ENCODE results near the gene UST. TPM values are rescaled to one million over a fixed set of nuclear protein-coding genes. Genes with fewer than 3 reads are reported as not detected.

Gene UST
- polyA plus RNA-seq (ENCODE audit: insufficient read length in 4 of 4) = 10 to 100 TPM in 3 of 4 donors, 1 to 10 TPM in 1; 9.0 to 13.6 (median 11.8) TPM

- DNase-seq (ENCODE audit: low read depth in 4 of 4, low spot score in 2 of 4) = peak in 3 of 4 donors; percentile 80 to 86 (median 84)
Measured at GRCh38 chr6:148746363-148747144, at the start of gene UST. Gene UST, plus strand, starts transcription at chr6:148747030. Its CDS starts 401 bp downstream, at chr6:148747431.

- no peak for DNase-seq (ENCODE audit: low read depth in 4 of 4, low spot score in 2 of 4)
Measured at GRCh38 chr6:148697895-148698440, 48.9 kb upstream of the UST start.

GRCh38 chr6:148698671-148699180, 48.1 kb upstream of the UST start:
- no peak for DNase-seq (ENCODE audit: low read depth in 4 of 4, low spot score in 2 of 4)

- DNase-seq (ENCODE audit: low read depth in 4 of 4, low spot score in 2 of 4) = no peak
Measured at GRCh38 chr6:148700047-148700715, 46.6 kb upstream of the UST start.

- no peak for DNase-seq (ENCODE audit: low read depth in 4 of 4, low spot score in 2 of 4)
Measured at GRCh38 chr6:148700741-148701311, 46.0 kb upstream of the UST start.

GRCh38 chr6:148701375-148701774, 45.5 kb upstream of the UST start:
- DNase-seq (ENCODE audit: low read depth in 4 of 4, low spot score in 2 of 4) = no peak

- no peak for DNase-seq (ENCODE audit: low read depth in 4 of 4, low spot score in 2 of 4)
Measured at GRCh38 chr6:148703900-148704299, 42.9 kb upstream of the UST start.

- DNase-seq (ENCODE audit: low read depth in 4 of 4, low spot score in 2 of 4) = no peak
Measured at GRCh38 chr6:148704400-148705246, 42.2 kb upstream of the UST start.

GRCh38 chr6:148708707-148709106, 38.1 kb upstream of the UST start:
- DNase-seq (ENCODE audit: low read depth in 4 of 4, low spot score in 2 of 4) = no peak

- DNase-seq (ENCODE audit: low read depth in 4 of 4, low spot score in 2 of 4) = no peak
Measured at GRCh38 chr6:148709577-148709976, 37.3 kb upstream of the UST start.

- DNase-seq (ENCODE audit: low read depth in 4 of 4, low spot score in 2 of 4) = no peak
Measured at GRCh38 chr6:148711833-148712654, 34.8 kb upstream of the UST start.

- no peak for DNase-seq (ENCODE audit: low read depth in 4 of 4, low spot score in 2 of 4)
Measured at GRCh38 chr6:148713033-148713738, 33.6 kb upstream of the UST start.

GRCh38 chr6:148713921-148714320, 32.9 kb upstream of the UST start:
- DNase-seq (ENCODE audit: low read depth in 4 of 4, low spot score in 2 of 4) = no peak

GRCh38 chr6:148716811-148717210, 30.0 kb upstream of the UST start:
- no peak for DNase-seq (ENCODE audit: low read depth in 4 of 4, low spot score in 2 of 4)

GRCh38 chr6:148720406-148720805, 26.4 kb upstream of the UST start:
- peak in 3 of 4 donors; percentile 19 to 31 (median 29) for DNase-seq (ENCODE audit: low read depth in 4 of 4, low spot score in 2 of 4)

- no peak for DNase-seq (ENCODE audit: low read depth in 4 of 4, low spot score in 2 of 4)
Measured at GRCh38 chr6:148720897-148721296, 25.9 kb upstream of the UST start.

- DNase-seq (ENCODE audit: low read depth in 4 of 4, low spot score in 2 of 4) = no peak
Measured at GRCh38 chr6:148723484-148723883, 23.3 kb upstream of the UST start.

- no peak for DNase-seq (ENCODE audit: low read depth in 4 of 4, low spot score in 2 of 4)
Measured at GRCh38 chr6:148724428-148724827, 22.4 kb upstream of the UST start.

- DNase-seq (ENCODE audit: low read depth in 4 of 4, low spot score in 2 of 4) = no peak
Measured at GRCh38 chr6:148727104-148727503, 19.7 kb upstream of the UST start.

Data from left renal cortex interstitium (tissue), 4 donors.